ENCODE data around the gene PSMD10. TPM values are rescaled to one million over a fixed set of nuclear protein-coding genes. Genes with fewer than 3 reads are reported as not detected.

PSMD10 gene
- total RNA-seq, 2 experiments from 2014 or later = 29.8 to 43.9 TPM

DNA sequence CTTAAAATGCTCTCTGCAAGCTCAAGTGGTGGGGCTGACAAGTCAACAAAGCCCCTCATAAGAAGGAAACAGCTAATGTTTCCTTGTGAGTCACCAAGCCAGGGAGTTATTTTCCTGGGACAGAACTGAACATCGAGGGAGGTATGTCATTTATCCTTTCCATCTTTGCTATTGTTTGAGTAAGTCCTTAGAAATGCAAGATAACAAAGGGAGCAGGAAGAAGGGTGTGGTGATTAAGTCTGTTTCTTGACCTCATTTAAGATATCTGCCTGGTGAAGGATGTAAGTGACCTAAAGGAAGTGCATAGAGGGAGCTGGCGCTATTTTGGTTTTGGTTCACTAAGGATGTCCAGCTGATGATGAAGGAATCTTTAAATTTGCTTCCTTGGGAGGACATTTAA lies 40.1 kb upstream of the PSMD10 start:
- no peaks in the 10 kb centered on the region for H3K79me2 ChIP-seq (ENCODE audit: insufficient read depth, low read depth, low read length)
- no peak overlapping the region for H3K4me3 ChIP-seq (ENCODE audit: low read depth, low read length, poor library complexity, severe bottlenecking)
- peaks cover 7% of the 10 kb centered on the region for H3K36me3 ChIP-seq (ENCODE audit: insufficient read depth, low read length)
- H3K27ac ChIP-seq (ENCODE audit: low read depth, low read length, poor library complexity, severe bottlenecking) = no peak overlapping the region
- H3K4me1 ChIP-seq (ENCODE audit: insufficient read depth, low read length, poor library complexity, severe bottlenecking) = no peaks in the 10 kb centered on the region
- BruUV-seq (replicated peaks) = no TSS peak
- H4K20me1 ChIP-seq (ENCODE audit: insufficient read depth, low read length) = no peaks in the 10 kb centered on the region
- POLR2A ChIA-PET = no interaction called here
- no peak overlapping the region for H3K4me2 ChIP-seq (ENCODE audit: low read length)
- no peaks in the 10 kb centered on the region for H3K9me3 ChIP-seq (ENCODE audit: low read length)
- no peaks in the 10 kb centered on the region for H3K9me2 ChIP-seq (ENCODE audit: insufficient read depth, low read length)
- no peak for DNase-seq (ENCODE audit: low spot score)
- CTCF ChIA-PET (ENCODE audit: unreplicated experiment) = no interaction called here
- intact Hi-C loops (cut with micrococcal nuclease; ENCODE audit: unreplicated experiment) = loop anchor here (10.0 kb wide), 1 partner anchor 107 kb away; no protein-coding TSS in a partner anchor
- H2AFZ ChIP-seq (ENCODE audit: low read length) = no peak overlapping the region
- TF ChIP-seq, protein P1, sequence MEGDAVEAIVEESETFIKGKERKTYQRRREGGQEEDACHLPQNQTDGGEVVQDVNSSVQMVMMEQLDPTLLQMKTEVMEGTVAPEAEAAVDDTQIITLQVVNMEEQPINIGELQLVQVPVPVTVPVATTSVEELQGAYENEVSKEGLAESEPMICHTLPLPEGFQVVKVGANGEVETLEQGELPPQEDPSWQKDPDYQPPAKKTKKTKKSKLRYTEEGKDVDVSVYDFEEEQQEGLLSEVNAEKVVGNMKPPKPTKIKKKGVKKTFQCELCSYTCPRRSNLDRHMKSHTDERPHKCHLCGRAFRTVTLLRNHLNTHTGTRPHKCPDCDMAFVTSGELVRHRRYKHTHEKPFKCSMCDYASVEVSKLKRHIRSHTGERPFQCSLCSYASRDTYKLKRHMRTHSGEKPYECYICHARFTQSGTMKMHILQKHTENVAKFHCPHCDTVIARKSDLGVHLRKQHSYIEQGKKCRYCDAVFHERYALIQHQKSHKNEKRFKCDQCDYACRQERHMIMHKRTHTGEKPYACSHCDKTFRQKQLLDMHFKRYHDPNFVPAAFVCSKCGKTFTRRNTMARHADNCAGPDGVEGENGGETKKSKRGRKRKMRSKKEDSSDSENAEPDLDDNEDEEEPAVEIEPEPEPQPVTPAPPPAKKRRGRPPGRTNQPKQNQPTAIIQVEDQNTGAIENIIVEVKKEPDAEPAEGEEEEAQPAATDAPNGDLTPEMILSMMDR (conservative IDR thresholded peaks at IDR 0.05; ENCODE audit: low read length) = no peak
- TF ChIP-seq EZH2phosphoT487 (IDR thresholded peaks at IDR 0.05; ENCODE audit: borderline replicate concordance, low read depth, low read length) = no peak

DNA sequence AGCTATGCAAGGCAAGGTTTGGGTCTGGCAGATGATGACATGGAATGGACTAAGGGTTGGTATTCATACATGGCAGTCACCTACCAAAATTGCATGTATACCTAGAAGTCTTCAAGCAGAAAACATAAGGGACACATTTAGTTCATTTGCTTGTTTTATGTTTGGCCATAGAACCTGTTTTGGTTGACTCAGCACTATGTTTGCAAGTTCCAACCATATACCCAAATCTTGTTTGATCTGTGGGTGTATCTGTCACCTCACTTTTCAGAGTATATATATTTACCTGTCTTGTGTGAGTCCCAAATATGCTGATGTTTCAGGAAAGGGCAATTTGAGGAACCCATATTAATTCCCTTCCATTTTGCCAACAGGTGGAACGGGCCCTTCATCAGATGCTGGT lies 39.5 kb upstream of the PSMD10 start:
- no peaks in the 10 kb centered on the region for H3K9me3 ChIP-seq (ENCODE audit: low read length)
- no peaks in the 10 kb centered on the region for H3K79me2 ChIP-seq (ENCODE audit: insufficient read depth, low read depth, low read length)
- H2AFZ ChIP-seq (ENCODE audit: low read length) = no peak overlapping the region
- no peaks in the 10 kb centered on the region for H4K20me1 ChIP-seq (ENCODE audit: insufficient read depth, low read length)
- ChIA-PET POLR2A (no interaction called here), CTCF (ENCODE audit: unreplicated experiment) (no interaction called here)
- H3K27ac ChIP-seq (ENCODE audit: low read depth, low read length, poor library complexity, severe bottlenecking) = no peak overlapping the region
- no peak overlapping the region for H3K4me3 ChIP-seq (ENCODE audit: low read depth, low read length, poor library complexity, severe bottlenecking)
- H3K4me1 ChIP-seq (ENCODE audit: insufficient read depth, low read length, poor library complexity, severe bottlenecking) = no peaks in the 10 kb centered on the region
- no peaks in the 10 kb centered on the region for H3K9me2 ChIP-seq (ENCODE audit: insufficient read depth, low read length)
- H3K4me2 ChIP-seq (ENCODE audit: low read length) = no peak overlapping the region
- no peak for TF ChIP-seq EZH2phosphoT487 (IDR thresholded peaks at IDR 0.05; ENCODE audit: borderline replicate concordance, low read depth, low read length)
- TF ChIP-seq, protein P1 (conservative IDR thresholded peaks at IDR 0.05; ENCODE audit: low read length) = no peak
- intact Hi-C loops (cut with micrococcal nuclease; ENCODE audit: unreplicated experiment) = loop anchor here (10.0 kb wide), 1 partner anchor 106 kb away; no protein-coding TSS in a partner anchor
- no TSS peak for BruUV-seq (replicated peaks)
- peaks cover 7% of the 10 kb centered on the region for H3K36me3 ChIP-seq (ENCODE audit: insufficient read depth, low read length)
- DNase-seq (ENCODE audit: low spot score) = no peak

DNA sequence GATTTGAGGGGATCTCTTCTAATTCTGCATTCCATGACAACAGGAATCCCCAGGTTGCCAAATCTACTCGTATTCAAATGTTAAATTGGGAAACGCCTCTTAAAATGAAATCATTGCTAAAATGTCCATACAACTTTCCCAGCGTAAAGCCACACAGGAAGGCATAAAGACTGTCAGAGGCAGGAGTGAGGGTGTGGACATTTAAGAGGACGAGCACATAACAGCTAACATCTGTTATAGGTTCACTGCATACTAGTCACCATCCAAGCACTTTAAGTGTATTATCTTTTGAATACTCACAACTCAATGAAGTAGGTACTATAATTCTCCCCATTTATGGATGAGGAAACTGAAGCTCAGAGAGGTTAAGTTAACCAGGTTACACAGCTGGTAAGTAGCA lies 35.8 kb upstream of the PSMD10 start:
- Histone ChIP-seq H3K4me2 (ENCODE audit: low read length) (no peak overlapping the region), H4K20me1 (ENCODE audit: insufficient read depth, low read length) (no peaks in the 10 kb centered on the region), H2AFZ (ENCODE audit: low read length) (no peak overlapping the region), H3K27ac (ENCODE audit: low read depth, low read length, poor library complexity, severe bottlenecking) (no peak overlapping the region), H3K4me1 (ENCODE audit: insufficient read depth, low read length, poor library complexity, severe bottlenecking) (no peaks in the 10 kb centered on the region), H3K9me2 (ENCODE audit: insufficient read depth, low read length) (no peaks in the 10 kb centered on the region), H3K4me3 (ENCODE audit: low read depth, low read length, poor library complexity, severe bottlenecking) (no peak overlapping the region), H3K79me2 (ENCODE audit: insufficient read depth, low read depth, low read length) (no peaks in the 10 kb centered on the region), H3K9me3 (ENCODE audit: low read length) (no peaks in the 10 kb centered on the region), H3K36me3 (ENCODE audit: insufficient read depth, low read length) (peaks cover 7% of the 10 kb centered on the region)
- CTCF ChIA-PET (ENCODE audit: unreplicated experiment) = no interaction called here
- TF ChIP-seq EZH2phosphoT487 (IDR thresholded peaks at IDR 0.05; ENCODE audit: borderline replicate concordance, low read depth, low read length) = no peak
- TF ChIP-seq, protein P1 (conservative IDR thresholded peaks at IDR 0.05; ENCODE audit: low read length) = no peak
- no TSS peak for BruUV-seq (replicated peaks)
- no peak for DNase-seq (ENCODE audit: low spot score)
- intact Hi-C loops (cut with micrococcal nuclease; ENCODE audit: unreplicated experiment) = no loop called here
- POLR2A ChIA-PET = no interaction called here
